ENCODE data around the gene NUTM2G.
"Not testable (repeated sequence)": the region's sequence is repeated elsewhere in the genome, so short reads cannot be mapped to it uniquely, and the experiment has no call there.

- TF ChIP-seq ATF3 (IDR thresholded peaks at IDR 0.05); ATF3 (CRISPR knock-in tag; conservative IDR thresholded peaks at IDR 0.05); CUX1 (CRISPR knock-in tag; IDR thresholded peaks at IDR 0.05); E2F3 (CRISPR knock-in tag; IDR thresholded peaks at IDR 0.05); ARHGAP35 (IDR thresholded peaks at IDR 0.05; ENCODE audit: partially characterized antibody); ZNF57 (CRISPR knock-in tag; IDR thresholded peaks at IDR 0.05); CTCF (IDR thresholded peaks at IDR 0.05 in 2 of 3, conservative IDR thresholded peaks at IDR 0.05 in 1 of 3; ENCODE audit: insufficient read depth in 2 of 3, low read depth in 1 of 3, low read length in 3 of 3); TOE1 (IDR thresholded peaks at IDR 0.05; ENCODE audit: borderline replicate concordance); TOE1 (CRISPR knock-in tag; IDR thresholded peaks at IDR 0.05; ENCODE audit: borderline replicate concordance, low read depth); ZFP36 (IDR thresholded peaks at IDR 0.05; ENCODE audit: low read depth, low read length, partially characterized antibody); CREM (IDR thresholded peaks at IDR 0.05; ENCODE audit: low read depth); RBM39 (optimal IDR thresholded peaks at IDR 0.05; ENCODE audit: low read depth, low read length); NR2C1 (IDR thresholded peaks at IDR 0.05); NR2C1 (tag; IDR thresholded peaks at IDR 0.05); MED1 (CRISPR knock-in tag; IDR thresholded peaks at IDR 0.05; ENCODE audit: borderline replicate concordance): not testable (repeated sequence)
These were observed 23.5 kb upstream of the NUTM2G start for GRCh38 chr9:96904947-96905722.
